Urinary bladder (tissue), 4 donors: ENCODE data around the gene TARDBP. TPM values are rescaled to one million over a fixed set of nuclear protein-coding genes. Genes with fewer than 3 reads are reported as not detected.
"Not testable (repeated sequence)": the region's sequence is repeated elsewhere in the genome, so short reads cannot be mapped to it uniquely, and the experiment has no call there.

Experiments
- DNase-seq: peaks from one replicate; pipeline ENCODE4 v3.0.0-alpha.2; 2015; ENCODE audit errors: extremely low spot score
- H3K27ac ChIP-seq: one replicate; pipeline ENCODE4 v1.5.1; 2013; ENCODE audit warnings: low read depth, mild to moderate bottlenecking, moderate library complexity
- H3K36me3 ChIP-seq: one replicate; pipeline ENCODE4 v1.6.1; 2013; ENCODE audit warnings: mild to moderate bottlenecking, moderate library complexity; ENCODE audit not compliant: insufficient read depth
- H3K4me1 ChIP-seq: one replicate; pipeline ENCODE4 v1.6.1; 2013; ENCODE audit warnings: mild to moderate bottlenecking, moderate library complexity; ENCODE audit not compliant: insufficient read depth
- H3K4me3 ChIP-seq: one replicate; pipeline ENCODE4 v1.5.1; 2013; ENCODE audit warnings: low read depth, low read length
- WGBS: extraction: QIAGEN DNeasy Blood & Tissue Kit; methylation state at CpG from one replicate; pipeline ENCODE4 v1.1.7; 2013; 5-methylcytosine and 5-hydroxymethylcytosine counted together
- polyA plus RNA-seq: library from polyadenylated mRNA; stranded (reverse); fragments of 200-250 nt; gene quantifications from one replicate; pipeline ENCODE4 v1.2.3, GENCODE V29; 2013
- total RNA-seq: library from RNA; depleted of rRNA; stranded (reverse); fragments of >200 nt; gene quantifications from one replicate; pipeline ENCODE4 v1.2.3, GENCODE V29; 2014
- donor health status: healthy with polysubstance abuse.
- donor health status: healthy.

The TARDBP gene
- total and polyA plus RNA-seq, 2 donors, result 108 to 144 TPM

DNA sequence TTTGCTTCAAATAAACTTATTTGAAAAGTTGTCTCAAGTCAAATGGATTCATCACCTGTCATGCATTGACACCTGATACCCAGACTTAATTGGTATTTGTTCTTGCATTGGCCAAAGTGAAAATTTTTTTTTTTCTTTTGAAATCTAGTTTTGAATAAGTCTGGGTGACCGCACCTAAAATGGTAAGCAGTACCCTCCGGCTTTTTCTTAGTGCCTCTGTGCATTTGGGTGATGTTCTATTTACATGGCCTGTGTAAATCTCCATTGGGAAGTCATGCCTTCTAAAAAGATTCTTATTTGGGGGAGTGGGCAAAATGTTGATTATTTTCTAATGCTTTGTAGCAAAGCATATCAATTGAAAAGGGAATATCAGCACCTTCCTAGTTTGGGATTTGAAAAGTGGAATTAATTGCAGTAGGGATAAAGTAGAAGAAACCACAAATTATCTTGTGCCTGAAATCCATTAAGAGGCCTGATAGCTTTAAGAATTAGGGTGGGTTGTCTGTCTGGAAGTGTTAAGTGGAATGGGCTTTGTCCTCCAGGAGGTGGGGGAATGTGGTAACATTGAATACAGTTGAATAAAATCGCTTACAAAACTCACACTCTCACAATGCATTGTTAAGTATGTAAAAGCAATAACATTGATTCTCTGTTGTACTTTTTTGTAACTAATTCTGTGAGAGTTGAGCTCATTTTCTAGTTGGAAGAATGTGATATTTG is 11.9 kb downstream of the TARDBP start:
- Histone ChIP-seq H3K4me1 (no peaks in the 10 kb centered on the region), H3K27ac (no peak overlapping the region), H3K36me3 (peaks cover 17% of the 10 kb centered on the region), H3K4me3 (no peak overlapping the region)
- no peak for DNase-seq
- WGBS, result 92% methylated on average over 3 of the region's 3 CpGs

DNA sequence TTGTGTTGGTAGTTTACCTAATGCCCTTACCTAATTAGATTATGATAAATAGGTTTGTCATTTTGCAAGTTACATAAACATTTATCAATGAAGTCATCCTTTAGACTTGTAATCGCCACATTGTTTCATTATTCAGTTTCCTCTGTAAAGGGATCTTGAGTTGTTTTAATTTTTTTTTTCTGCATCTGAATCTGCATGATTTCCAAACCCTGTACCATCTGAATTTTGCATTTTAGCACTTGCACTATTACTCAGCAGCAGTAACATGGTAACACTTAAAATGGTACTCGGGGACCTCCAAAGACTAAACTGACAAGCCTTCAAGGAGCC is 12.4 kb downstream of the TARDBP start:
- H3K4me3 ChIP-seq, result no peak overlapping the region
- peaks cover 15% of the 10 kb centered on the region for H3K36me3 ChIP-seq
- no peak overlapping the region for H3K27ac ChIP-seq
- no peaks in the 10 kb centered on the region for H3K4me1 ChIP-seq
- DNase-seq, result no peak
- 85% methylated on average over 2 of the region's 2 CpGs for WGBS

DNA sequence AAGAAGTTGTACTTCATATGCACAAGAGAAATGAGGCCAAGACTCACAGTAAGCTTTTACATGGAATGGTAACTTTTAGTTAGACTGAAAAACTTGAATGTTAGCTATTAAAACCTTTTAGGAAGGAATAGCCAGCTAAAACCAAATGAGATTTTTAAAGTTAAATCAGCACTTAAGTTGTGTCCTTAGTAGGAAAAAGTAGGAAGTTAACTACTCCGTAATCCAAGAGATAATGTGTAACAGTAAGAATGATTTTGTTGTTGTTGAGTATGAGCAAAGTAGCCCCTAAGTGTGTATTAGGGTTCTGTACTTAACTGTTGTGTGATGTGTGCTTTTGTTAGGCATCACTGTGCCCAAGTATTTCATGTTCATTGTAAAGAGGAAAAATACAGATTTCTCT is 13.2 kb downstream of the TARDBP start:
- WGBS, result 91% methylated on average over 1 of the region's 1 CpG

DNA sequence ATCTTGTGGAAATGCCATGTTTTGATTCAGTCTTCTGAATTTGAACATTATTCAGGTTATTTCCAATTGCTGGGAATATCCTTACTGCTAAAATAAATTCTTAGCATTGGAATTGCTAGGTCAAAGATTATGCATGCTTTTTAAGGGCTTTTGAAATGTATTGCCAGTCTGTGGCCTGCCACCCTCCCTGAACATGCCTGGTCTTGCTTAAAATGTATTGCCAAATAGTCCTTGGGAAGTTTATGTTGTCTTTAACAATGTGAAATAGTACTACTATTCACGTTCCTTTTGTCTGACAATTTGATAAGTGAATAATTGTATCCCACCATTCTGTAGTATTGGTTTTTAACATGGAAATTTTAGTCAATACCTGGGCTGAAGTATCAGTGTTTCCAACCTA is 13.6 kb downstream of the TARDBP start:
- Histone ChIP-seq H3K36me3 (peaks cover 10% of the 10 kb centered on the region), H3K4me3 (no peak overlapping the region), H3K4me1 (no peaks in the 10 kb centered on the region), H3K27ac (no peak overlapping the region)
- 57% methylated on average over 1 of the region's 1 CpG for WGBS
- DNase-seq, result no peak

More for the DNA sequence above, 13.2 kb downstream of the TARDBP start:
- Histone ChIP-seq H3K36me3 (peaks cover 10% of the 10 kb centered on the region), H3K4me3 (no peak overlapping the region), H3K27ac (no peak overlapping the region), H3K4me1 (no peaks in the 10 kb centered on the region)
- DNase-seq, result no peak

DNA sequence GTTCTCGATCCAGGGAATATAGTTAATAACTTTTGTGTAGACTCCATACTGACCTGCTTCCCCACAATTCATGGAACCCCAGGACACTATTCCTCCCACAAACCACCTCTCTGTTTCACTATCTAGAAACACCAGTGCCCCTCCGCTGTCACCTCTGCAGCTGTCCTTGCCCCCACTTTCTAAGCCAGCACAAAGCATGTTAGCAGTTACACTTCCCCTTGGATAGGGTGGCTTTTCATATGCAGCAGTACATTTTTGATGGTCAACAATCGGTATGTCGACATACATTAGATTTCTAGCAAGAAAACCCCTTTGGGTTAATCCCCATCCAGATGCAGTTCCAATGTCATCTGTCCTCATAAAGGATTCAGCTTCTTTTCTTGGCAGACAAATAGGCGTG is 14.4 kb downstream of the TARDBP start:
- Histone ChIP-seq H3K27ac (no peak overlapping the region), H3K4me3 (no peak overlapping the region), H3K4me1 (no peaks in the 10 kb centered on the region), H3K36me3 (peaks cover 10% of the 10 kb centered on the region)
- WGBS, result 90% methylated on average over 5 of the region's 5 CpGs
- DNase-seq, result no peak

DNA sequence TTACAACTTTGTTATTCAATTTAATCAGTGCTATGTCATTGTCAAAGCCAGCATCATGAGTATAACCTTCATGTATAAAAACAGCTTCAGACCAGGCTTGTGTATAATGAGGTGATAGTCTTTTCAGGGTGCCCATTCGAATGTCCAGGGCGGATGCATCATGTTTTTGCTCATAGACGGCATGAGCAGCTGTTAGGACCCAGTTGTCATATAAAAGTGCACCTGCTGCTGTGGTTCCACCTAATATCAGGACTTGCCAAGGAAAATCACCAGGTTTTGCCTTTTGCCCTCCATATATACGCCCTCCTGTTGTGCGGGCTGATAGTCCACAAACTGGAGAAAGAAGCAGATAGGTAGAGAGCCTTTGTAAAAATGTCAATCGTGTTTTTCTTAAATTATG is 14.9 kb downstream of the TARDBP start:
- no peaks in the 10 kb centered on the region for H3K4me1 ChIP-seq
- no peak overlapping the region for H3K4me3 ChIP-seq
- no peak for DNase-seq
- WGBS, result 72% methylated on average over 6 of the region's 6 CpGs
- peaks cover 7% of the 10 kb centered on the region for H3K36me3 ChIP-seq
- H3K27ac ChIP-seq, result no peak overlapping the region

DNA sequence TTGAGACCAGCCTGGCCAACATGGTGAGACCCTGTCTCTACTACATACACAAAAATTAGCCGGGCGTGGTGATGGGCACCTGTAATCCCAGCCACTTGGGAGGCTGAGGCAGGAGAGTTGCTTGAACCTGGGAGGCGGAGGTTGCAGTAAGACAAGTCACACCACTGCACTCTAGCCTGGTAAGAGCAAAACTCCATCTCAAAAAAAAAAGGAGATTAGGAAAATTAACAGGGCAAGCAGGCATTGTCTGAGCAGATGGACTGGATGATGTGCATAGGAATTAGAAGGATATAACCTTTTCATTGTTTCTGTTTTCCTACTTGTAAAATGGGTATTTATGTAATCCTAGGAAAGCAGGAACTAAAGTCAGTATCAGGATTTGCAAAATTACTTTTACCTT is 15.6 kb downstream of the TARDBP start:
- H3K4me3 ChIP-seq, result no peak overlapping the region
- peaks cover 5% of the 10 kb centered on the region for H3K36me3 ChIP-seq
- no peaks in the 10 kb centered on the region for H3K4me1 ChIP-seq
- 96% methylated on average over 3 of the region's 3 CpGs for WGBS
- no peak overlapping the region for H3K27ac ChIP-seq
- DNase-seq, result no peak

DNA sequence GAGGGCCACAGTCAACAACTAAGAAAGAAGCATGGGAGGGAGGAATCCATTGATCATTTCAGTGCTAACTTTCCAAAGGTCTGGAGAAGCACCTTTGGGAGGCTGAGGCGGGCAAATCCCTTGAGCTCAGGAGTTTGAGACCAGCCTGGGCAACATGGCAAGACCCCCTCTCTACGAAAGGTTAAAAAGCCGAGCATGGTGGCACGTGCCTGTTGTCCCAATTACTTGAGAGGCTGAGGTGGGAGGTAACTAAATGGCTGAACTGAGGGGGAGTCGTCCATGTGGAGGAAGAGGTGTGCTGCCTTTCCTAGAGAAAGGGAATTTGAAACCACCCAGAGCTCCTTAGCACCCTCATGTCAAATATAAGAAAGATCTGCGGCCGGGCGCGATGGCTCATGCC is 18.4 kb downstream of the TARDBP start:
- Histone ChIP-seq H3K36me3 (no peaks in the 10 kb centered on the region), H3K4me1 (no peaks in the 10 kb centered on the region), H3K4me3 (no peak overlapping the region), H3K27ac (no peak overlapping the region)
- 86% methylated on average over 9 of the region's 9 CpGs for WGBS
- no peak for DNase-seq

DNA sequence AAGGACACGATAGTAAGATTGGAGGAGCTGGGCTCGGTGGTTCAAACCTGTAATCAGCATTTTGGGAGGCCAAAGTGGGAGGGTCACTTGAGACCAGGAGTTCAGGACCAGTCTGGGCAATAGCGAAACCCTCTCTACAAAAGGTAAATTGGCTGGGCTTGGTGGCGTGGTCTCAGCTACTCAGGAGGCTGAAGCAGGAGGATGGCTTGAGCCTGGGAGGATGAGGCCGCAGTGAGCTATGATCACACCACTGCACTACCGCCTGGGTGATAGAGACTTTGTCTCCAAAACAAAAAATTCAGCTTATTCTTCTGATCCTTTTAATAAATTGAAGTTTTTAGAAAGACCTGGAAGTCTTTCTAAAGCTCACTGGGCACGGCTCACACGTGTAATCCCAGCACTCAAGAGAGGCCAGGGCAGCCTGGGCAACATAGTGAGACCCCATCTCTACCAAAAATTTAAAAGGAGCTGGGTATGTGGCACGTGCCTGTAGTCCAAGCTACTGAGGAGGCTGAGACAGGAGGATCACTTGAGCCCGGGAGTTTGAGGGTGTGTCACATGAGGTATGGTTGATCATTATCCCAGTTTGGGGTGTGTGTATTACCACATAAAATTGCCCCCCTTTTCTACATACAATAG is 19.3 kb downstream of the TARDBP start:
- Histone ChIP-seq H3K4me1 (no peaks in the 10 kb centered on the region), H3K4me3 (no peak overlapping the region), H3K36me3 (no peaks in the 10 kb centered on the region), H3K27ac (no peak overlapping the region)
- no peak for DNase-seq
- WGBS, result 91% methylated on average over 10 of the region's 10 CpGs

DNA sequence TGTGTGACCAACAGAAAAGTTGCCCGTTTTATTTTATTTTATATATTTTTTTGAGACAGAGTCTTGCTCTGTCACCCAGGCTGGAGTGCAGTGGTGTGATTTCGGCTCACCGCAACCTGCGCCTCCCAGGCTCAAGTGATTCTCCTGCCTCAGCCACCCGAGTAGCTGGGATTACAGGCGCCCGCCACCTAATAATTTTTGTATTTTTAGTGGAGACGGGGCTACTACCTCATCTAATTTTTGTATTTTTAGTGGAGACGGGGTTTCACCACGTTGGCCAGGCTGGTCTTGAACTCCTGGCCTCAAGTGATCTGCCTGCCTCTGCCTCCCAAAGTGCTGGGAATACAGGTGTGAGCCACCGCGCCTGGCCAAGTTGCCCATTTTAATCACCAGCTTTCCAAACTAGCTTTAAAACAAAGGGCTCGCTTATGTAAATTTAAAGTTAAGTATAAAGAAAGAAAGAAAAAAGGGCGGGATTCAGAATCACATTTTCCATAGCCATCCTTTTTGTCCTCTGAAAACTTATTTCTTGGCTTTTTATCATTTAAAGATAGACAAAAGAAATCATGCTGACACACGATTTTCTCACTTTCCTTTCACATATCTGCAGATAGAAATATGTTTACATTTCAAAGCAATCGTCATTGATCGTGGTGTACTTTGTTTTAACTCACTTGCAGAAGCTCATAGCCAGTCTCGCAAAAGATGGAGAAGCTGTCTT is 24.7 kb downstream of the TARDBP start:
- not testable (repeated sequence) for H3K36me3 ChIP-seq, H3K27ac ChIP-seq, DNase-seq, H3K4me1 ChIP-seq, H3K4me3 ChIP-seq
- WGBS, result 56% methylated on average over 18 of the region's 18 CpGs

DNA sequence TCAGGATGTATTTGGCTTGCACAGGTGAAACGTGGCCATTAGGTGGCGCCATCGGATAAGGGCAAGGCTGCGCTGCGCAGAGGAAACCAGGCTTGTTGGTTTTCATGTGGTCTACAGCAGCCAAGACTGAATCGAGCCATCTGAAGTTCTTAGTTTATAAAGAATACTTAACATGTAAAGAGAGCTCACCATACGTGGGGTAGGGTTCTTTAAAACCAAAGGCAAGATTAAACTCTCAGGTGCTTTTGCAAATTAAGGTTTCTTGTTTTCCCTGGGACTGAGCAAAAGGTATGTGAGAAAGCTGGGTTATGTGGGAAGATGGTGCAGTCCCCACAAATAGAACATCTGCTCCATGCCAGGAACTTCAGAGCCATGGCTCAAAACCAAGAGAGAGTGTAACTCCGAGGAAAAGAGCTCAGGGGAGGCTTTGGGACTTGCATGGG is 25.3 kb downstream of the TARDBP start:
- Histone ChIP-seq H3K4me3 (no peak overlapping the region), H3K27ac (no peak overlapping the region)

DNA sequence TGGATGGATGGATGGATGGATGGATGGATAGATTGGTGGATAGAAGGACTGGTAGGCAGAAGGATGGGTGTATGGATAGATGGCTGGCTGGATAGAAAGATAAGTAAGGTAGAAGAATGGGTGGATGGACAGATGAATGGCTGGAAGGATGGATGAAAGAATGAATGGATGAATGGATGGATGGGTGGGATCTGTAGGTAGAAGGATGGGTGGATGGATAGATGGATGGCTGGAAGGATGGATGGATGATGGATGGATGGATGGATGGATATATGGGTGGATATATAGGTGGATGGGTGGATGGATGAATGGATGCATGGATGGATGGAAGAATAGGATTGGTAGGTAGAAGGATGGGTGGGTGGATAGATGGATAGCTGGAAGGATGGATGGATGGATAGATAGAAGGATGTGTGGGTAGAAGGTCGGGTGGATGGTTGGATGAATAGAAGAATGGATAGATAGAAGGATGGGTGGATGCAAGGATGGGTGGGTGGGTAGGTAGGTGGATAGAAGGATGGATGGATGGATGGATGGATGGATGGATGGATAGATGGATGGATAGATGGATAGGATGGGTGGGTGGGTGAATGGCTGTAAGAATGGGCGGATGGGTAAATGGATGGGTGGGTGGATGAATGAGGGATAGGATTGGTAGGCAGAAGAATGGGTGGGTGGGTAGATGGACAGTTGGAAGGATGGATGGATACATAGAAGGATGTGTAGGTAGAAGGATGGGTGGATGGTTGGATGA is 27.1 kb downstream of the TARDBP start:
- no peak overlapping the region for H3K4me3 ChIP-seq
- no peak for DNase-seq
- WGBS, result 74% methylated on average over 2 of the region's 2 CpGs

More for the DNA sequence above, 25.3 kb downstream of the TARDBP start:
- 1% methylated on average over 8 of the region's 8 CpGs for WGBS
- peak; percentile 49 for DNase-seq
- Histone ChIP-seq H3K36me3 (no peaks in the 10 kb centered on the region), H3K4me1 (no peaks in the 10 kb centered on the region)

DNA sequence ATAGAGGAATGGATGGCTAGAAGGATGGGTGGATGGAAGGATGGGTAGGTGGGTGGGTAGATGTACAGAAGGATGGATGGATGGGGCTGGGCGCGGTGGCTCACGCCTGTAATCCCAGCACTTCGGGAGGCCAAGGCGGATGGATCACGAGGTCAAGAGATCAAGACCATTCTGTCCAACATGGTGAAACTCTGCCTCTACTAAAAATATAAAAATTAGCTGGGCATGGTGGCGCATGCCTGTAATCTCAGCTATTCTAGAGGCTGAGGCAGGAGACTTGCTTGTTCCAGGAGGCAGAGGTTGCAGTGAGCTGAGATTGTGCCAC is 27.6 kb downstream of the TARDBP start:
- not testable (repeated sequence) for H3K4me3 ChIP-seq, DNase-seq
- WGBS, result 91% methylated on average over 7 of the region's 7 CpGs

More for the DNA sequence above, 27.1 kb downstream of the TARDBP start:
- no peaks in the 10 kb centered on the region for H3K36me3 ChIP-seq
- H3K27ac ChIP-seq, result no peak overlapping the region
- no peaks in the 10 kb centered on the region for H3K4me1 ChIP-seq

More for the DNA sequence above, 27.6 kb downstream of the TARDBP start:
- H3K27ac ChIP-seq, H3K4me1 ChIP-seq, H3K36me3 ChIP-seq: not testable (repeated sequence)
